ENCODE measurements around the gene DDX20.
"Not testable (repeated sequence)": the region's sequence is repeated elsewhere in the genome, so short reads cannot be mapped to it uniquely, and the experiment has no call there.

DDX20 gene

GRCh38 chr1:111791776-111792175 lies 36.1 kb downstream of the DDX20 start:
- DNase-seq, result no peak

DNA sequence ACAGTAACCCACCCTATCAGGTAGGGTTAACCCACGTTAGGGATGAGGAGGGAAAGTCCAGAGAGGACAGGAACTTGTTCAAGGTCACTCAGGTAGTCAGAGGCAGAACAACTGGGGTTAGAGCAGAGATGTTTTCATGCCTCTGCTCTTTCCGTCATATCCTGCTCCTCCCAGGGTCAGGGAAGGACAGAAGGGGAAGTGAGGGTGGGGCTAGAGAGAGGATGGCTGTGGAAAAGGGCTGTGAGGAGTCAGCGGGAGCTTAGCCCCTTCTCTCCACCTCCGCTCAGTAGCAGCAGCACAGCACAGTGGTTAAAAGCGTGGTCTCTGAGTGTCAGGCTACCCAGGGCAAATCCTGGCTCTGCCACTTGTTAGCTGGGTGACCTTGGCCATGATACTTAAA lies 36.5 kb downstream of the DDX20 start:
- DNase-seq, result no peak

DNA sequence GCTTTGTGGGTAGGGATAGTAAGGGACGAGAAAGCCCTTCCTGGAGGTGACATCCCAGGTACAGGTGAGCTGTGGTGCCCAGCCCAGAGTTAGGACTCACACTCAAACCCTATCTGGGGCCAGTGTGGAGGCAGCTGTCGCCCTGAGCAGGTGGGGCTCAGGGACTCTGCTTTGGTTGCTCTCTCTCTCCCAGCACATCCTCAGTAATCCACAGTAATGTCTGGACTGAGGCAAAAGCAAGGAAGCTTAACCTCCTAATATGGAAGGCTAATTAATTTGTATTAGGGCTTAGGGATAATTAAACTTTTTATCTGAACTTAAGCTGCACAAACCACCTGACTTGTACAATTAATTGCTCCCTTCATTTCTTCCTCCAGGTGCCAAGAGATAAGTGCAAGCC lies 38.2 kb downstream of the DDX20 start:
- DNase-seq, result no peak

GRCh38 chr1:111795401-111795800 lies 39.7 kb downstream of the DDX20 start:
- DNase-seq, result no peak

- no peak for DNase-seq
Measured at GRCh38 chr1:111798580-111798979, 42.9 kb downstream of the DDX20 start.

- not testable (repeated sequence) for DNase-seq
Measured at GRCh38 chr1:111799722-111800121, 44.0 kb downstream of the DDX20 start.

- no peak for DNase-seq
Measured at GRCh38 chr1:111801071-111801850, 45.6 kb downstream of the DDX20 start.

DNA sequence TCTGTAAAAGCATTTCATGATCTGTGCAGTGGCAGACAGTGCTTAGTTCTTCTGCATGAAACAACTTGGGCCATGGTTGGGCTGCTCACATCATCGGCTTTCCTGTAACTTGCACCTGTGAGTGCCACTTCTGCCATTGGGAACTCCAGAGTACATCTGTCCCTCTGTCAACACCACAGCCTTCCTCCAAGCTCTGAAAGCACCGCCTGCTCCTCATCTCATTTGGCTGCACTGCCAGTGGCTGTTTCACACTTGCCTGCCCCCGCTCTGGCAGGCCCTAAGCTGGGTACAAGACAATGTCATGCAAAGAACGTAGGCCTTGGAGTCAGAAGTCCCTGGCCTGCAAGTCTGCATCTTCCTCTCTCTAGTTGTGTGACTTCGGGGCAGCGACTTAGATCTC lies 46.4 kb downstream of the DDX20 start:
- DNase-seq, result no peak

- no peak for DNase-seq
Measured at GRCh38 chr1:111802984-111803383, 47.3 kb downstream of the DDX20 start.

DNA sequence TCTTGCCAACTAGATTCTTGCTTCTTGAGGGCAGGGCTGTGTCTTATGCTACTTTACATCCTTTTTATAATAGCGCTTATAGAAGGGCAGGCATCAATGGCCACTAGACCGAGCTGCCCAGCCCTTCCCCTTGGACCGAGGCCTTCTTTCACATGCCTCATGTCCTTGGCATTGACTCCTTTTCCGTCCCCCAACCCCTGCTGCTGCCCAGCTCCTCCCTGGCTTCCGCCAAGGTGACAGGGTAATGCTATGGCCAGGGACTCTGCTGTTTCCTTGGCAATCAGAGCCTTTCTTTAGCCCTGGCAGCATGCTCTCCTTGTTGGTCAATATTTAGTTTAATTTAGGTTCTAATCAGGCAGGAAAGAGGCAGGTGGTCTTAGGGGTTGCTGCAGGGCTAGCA lies 48.2 kb downstream of the DDX20 start:
- DNase-seq, result no peak

DNA sequence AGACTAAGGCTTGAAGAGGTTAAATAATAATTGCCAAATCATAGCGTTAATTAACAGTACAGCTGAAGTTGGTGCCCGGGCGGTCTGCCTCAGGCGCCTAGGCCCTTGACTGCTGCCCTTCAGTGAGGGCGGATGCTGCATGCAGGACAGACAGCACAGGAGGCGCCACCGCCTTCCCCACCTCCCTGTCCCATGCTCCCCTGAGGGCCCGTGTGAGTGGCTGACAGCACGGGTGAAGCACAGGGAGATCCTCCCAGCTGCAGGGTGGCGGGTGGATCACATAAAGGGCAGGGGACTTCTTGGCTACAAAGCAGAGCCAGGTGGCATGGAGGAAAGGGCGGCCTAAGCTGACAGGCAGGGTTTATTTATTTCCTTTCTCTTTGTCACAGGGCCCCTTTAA lies 49.1 kb downstream of the DDX20 start:
- DNase-seq, result no peak

DNA sequence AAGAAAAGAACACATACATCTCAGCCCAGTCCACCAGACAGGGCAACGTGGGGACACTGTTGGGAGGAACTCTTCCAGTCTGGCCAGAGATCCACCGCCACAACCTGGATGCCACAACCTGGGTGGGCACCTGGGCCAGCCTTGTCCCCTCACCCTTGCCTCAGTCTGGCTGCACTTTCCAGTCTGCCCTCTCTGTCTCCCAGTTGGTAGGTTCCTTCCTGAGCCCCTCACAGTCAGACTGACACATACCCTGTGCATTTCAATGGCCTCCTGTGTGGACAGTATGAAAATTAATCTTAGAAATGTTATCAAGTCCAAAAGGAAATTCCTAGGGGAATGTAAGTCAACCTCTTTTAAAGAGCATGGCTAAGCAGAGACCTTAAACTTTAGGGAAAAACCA lies 49.5 kb downstream of the DDX20 start:
- no peak for DNase-seq

- no peak for DNase-seq
Measured at GRCh38 chr1:111811891-111812290, 56.2 kb downstream of the DDX20 start.

GRCh38 chr1:111812306-111812705 lies 56.6 kb downstream of the DDX20 start:
- no peak for DNase-seq

DNA sequence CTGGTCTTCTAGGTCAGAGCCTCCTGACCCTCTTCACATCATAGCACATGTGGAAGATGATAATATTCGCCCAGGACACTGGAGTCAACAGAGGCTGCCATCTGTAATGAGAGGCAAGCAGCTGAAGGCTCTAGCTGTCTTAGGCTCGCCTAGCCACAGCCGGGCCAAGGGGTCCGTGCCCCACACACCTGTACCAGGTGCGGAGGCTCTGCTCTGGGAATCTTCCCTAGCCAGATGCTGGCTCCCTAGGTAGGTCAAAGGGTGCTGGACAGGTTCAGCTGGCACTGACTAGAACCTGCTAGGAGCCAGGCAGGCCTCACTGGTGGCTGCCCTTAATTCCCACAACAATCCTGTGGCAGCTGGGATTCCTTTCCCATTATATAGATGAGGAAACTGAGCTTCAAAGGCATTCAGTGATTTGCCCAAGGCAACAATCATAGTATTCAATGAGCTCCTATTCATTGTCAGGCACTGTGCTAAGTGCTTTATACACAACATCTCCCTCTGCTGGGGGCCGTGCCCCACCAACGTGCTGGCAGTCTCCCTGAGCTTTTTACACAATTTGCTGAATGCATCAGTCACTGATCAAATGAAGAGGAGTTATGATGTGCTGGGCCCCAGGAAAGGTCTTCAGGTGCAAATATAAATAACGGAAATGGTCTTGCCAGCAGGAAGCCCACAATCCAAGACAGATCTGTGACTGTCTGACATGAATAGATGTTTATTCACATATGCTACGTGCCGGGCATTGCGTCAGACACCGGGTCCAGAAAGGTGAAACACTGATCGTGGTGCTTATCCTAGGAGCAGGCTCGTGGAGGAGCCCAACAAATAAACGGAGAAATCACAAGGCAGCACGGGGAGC lies 58.0 kb downstream of the DDX20 start:
- DNase-seq, result no peak

GRCh38 chr1:111814305-111814628 lies 58.6 kb downstream of the DDX20 start:
- DNase-seq, result no peak

DNA sequence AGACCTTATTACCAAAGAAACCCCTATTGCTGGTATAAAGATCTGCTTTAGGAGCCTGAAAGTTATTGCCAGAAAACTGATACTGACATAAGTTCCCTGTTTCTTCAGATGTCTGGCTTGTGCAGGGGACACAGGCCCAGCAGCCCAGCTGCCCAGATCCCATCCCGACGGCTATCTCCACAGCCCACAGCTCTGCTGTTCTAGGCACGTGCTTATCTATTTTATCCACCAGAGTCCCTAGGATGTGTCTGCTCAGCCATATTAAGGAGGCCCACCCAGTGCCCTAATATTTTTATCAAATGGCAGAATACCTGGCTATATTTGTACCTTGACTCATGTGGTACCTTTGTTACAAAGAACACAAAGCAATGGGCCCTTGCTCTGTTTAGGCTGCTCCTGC lies 58.9 kb downstream of the DDX20 start:
- no peak for DNase-seq

All from stimulated activated CD8-positive, alpha-beta memory T cell treated with anti-CD3 and anti-CD28 coated beads, Interleukin-4, amount 100 ng/mL, for 48 hours (primary cell).